GM12878 (cell line): ENCODE data around the gene INTS13. TPM values are rescaled to one million over a fixed set of nuclear protein-coding genes. Genes with fewer than 3 reads are reported as not detected.

ENCODE experiments used
- ATAC-seq: fragments of 200-7000 bp; cut with Tn5 transposase; 3 replicates; pipeline ENCODE4 v1.9.1; 2020; ENCODE audit warnings: mild to moderate bottlenecking, moderate library complexity
- BruUV-seq: library from RNA; stranded (reverse); fragments of 400-500 nt; replicated peaks from 2 replicates; lab custom pipeline; 2021; lab: Mats Ljungman, UMichigan
- CTCF ChIA-PET: fragments of 300-600 bp; sonication (Branson Sonifier 250); formaldehyde crosslinking; extraction: SDS; loops from one replicate; lab custom pipeline; 2021; ENCODE audit warnings: inconsistent platforms; lab: Yijun Ruan, JAX
- POLR2A ChIA-PET: fragments of 350-600 bp; formaldehyde crosslinking; extraction: SDS; loops from one replicate; lab custom pipeline; 2021; ENCODE audit warnings: inconsistent platforms; lab: Charles Lee
- RAD21 ChIA-PET: fragments of 300-600 bp; sonication (Branson Sonifier 250); formaldehyde crosslinking; loops from one replicate; lab custom pipeline; 2023; ENCODE audit warnings: antibody characterized with exemption; ENCODE audit not compliant: unreplicated experiment; lab: Charles Lee
- SMC1A ChIA-PET: fragments of 300-600 bp; sonication (Branson Sonifier 250); formaldehyde crosslinking; loops from one replicate; lab custom pipeline; 2023; ENCODE audit not compliant: unreplicated experiment, uncharacterized antibody; lab: Charles Lee
- DNase-seq: peaks from one replicate; pipeline ENCODE4 v3.0.0-alpha.2; 2011; ENCODE audit warnings: low read depth, low spot score
- FAIRE-seq: peaks from 3 replicates; lab custom pipeline; 2011; peaks lifted over from hg19 to GRCh38; lab: Jason Lieb, UNC
- H2AFZ ChIP-seq: 2 replicates; pipeline ENCODE4 v1.6.0; 2011; ENCODE audit warnings: low read depth, low read length, control low read depth; ENCODE audit not compliant: control insufficient read depth
- H3K27ac ChIP-seq: 2 replicates; pipeline ENCODE4 v1.5.1; 2011; ENCODE audit warnings: control low read depth; ENCODE audit not compliant: control insufficient read depth, insufficient read depth
- H3K27me3 ChIP-seq, 2 experiments: replicated peaks in 1 of 2; 2 replicates each; pipeline versions ENCODE4 v1.6.0 to v1.6.1; 2011; ENCODE audit warnings: low read length in 1 of 2; ENCODE audit not compliant: control insufficient read depth in 2 of 2, insufficient read depth in 2 of 2
- H3K36me3 ChIP-seq, 2 experiments: 2 replicates each; pipeline ENCODE4 v1.5.1; 2011; ENCODE audit warnings: low read length in 1 of 2; ENCODE audit not compliant: control insufficient read depth in 2 of 2, insufficient read depth in 2 of 2
- H3K4me1 ChIP-seq: 2 replicates; pipeline ENCODE4 v1.6.1; 2011; ENCODE audit warnings: mild to moderate bottlenecking, low read length, moderate library complexity, mixed read lengths; ENCODE audit not compliant: control insufficient read depth, insufficient read depth
- H3K4me2 ChIP-seq: 2 replicates; pipeline ENCODE4 v1.6.0; 2011; ENCODE audit warnings: control low read depth; ENCODE audit not compliant: control insufficient read depth, insufficient read depth
- H3K4me3 ChIP-seq: fragments of 200-600 bp; sonication (generic); 2 replicates; pipeline ENCODE4 v1.5.1; 2016
- H3K79me2 ChIP-seq: 2 replicates; pipeline ENCODE4 v1.6.0; 2011; ENCODE audit warnings: low read length; ENCODE audit not compliant: control insufficient read depth, insufficient read depth
- H3K9ac ChIP-seq: 2 replicates; pipeline ENCODE4 v1.8.0; 2011; ENCODE audit warnings: low read length, control low read depth, mixed read lengths; ENCODE audit not compliant: control insufficient read depth, insufficient read depth
- H3K9me3 ChIP-seq: replicated peaks from 3 replicates; pipeline ENCODE4 v1.5.1; 2011; ENCODE audit warnings: mild to moderate bottlenecking, low read length; ENCODE audit not compliant: control insufficient read depth, insufficient read depth
- H4K20me1 ChIP-seq: 2 replicates; pipeline ENCODE4 v1.6.0; 2011; ENCODE audit not compliant: control insufficient read depth, insufficient read depth
- CBX5 ChIP-seq: sonication (generic); IDR thresholded peaks from 2 replicates; pipeline ENCODE4 v1.6.1; 2016; ENCODE audit warnings: low read depth, moderate library complexity, mild to moderate bottlenecking, inconsistent platforms
- E4F1 ChIP-seq: fragments of 450-650 bp; IDR thresholded peaks from 2 replicates; pipeline ENCODE4 v1.6.1; 2018; ENCODE audit warnings: borderline replicate concordance, mild to moderate bottlenecking; ENCODE audit not compliant: partially characterized antibody
- MTA2 ChIP-seq: fragments of 450-650 bp; IDR thresholded peaks from 2 replicates; pipeline ENCODE4 v1.6.1; 2016; ENCODE audit warnings: low read depth, mild to moderate bottlenecking, moderate library complexity
- NBN ChIP-seq: fragments of 450-650 bp; IDR thresholded peaks from 2 replicates; pipeline ENCODE4 v1.6.1; 2016
- PAX5 ChIP-seq: IDR thresholded peaks from 2 replicates; pipeline ENCODE4 v1.6.1; 2011; ENCODE audit warnings: low read depth, low read length, borderline replicate concordance
- USF2 ChIP-seq: IDR thresholded peaks from 2 replicates; pipeline ENCODE4 v1.6.1; 2011; ENCODE audit warnings: low read depth, low read length, improper control_type of control experiment, borderline replicate concordance
- WGBS: methylation state at CpG from one replicate; pipeline ENCODE4 v1.1.6; 2016; ENCODE audit warnings: low lambda C conversion rate; ENCODE audit not compliant: insufficient replicate concordance, insufficient coverage; ENCODE audit errors: missing lambda C conversion rate; 5-methylcytosine and 5-hydroxymethylcytosine counted together
- in situ Hi-C: fragments of 300-500 bp; cut with MboI; formaldehyde crosslinking; loops from 9 replicates; pipeline ENCODE4 v1.14.3; 2018; ENCODE audit warnings: mixed read lengths
- intact Hi-C: fragments of 100-400 bp; cut with micrococcal nuclease; formaldehyde crosslinking; loops from one replicate; pipeline ENCODE4 v1.14.2; 2022; ENCODE audit not compliant: unreplicated experiment
- polyA plus RNA-seq, 11 experiments: library from polyadenylated mRNA; depleted of rRNA in 4 of 11; unstranded in 6 of 11; stranded (reverse) in 5 of 11; fragments of >200 nt; fragmentation: Nextera tagmentation in 4 of 11; fragmentation: Illumina TruSeq in 1 of 11; extraction: Ambion mirVana in 4 of 11; extraction: Trizol in 1 of 11; gene quantifications; 1 replicate in 1 of 11; 2 replicates in 10 of 11; pipeline versions ENCODE4 v1.2.1 to v1.2.3, GENCODE V29; 2011 to 2016; ENCODE audit warnings: inconsistent platforms in 2 of 11, missing spikeins in 2 of 11, low read depth in 1 of 11
- total RNA-seq, 4 experiments: library from RNA; depleted of rRNA in 3 of 4; stranded (reverse); fragments of >200 nt in 3 of 4; fragmentation: Illumina TruSeq in 1 of 4; extraction: Trizol in 1 of 4; gene quantifications; 2 replicates each; pipeline versions ENCODE4 v1.2.1 to v1.2.3, GENCODE V29; 2013 to 2021
- TF ChIP-seq, protein P1 (sequence below): fragments of 450-650 bp; IDR thresholded peaks from 2 replicates; pipeline ENCODE4 v1.6.1; 2017; ENCODE audit warnings: mild to moderate bottlenecking
- TF ChIP-seq, protein P2 (sequence below): fragments of 450-650 bp; IDR thresholded peaks from 2 replicates; pipeline ENCODE4 v1.6.1; 2017; ENCODE audit warnings: mild to moderate bottlenecking, moderate library complexity
- TF ChIP-seq, protein P3 (sequence below): fragments of 150-350 bp; IDR thresholded peaks from 2 replicates; pipeline ENCODE4 v1.6.1; 2014; ENCODE audit warnings: mild to moderate bottlenecking, low read depth, low read length

INTS13 gene
- total and polyA plus RNA-seq, 10 of the 15 experiments (the other 5 are each of a cell fraction or from before 2014, with no cell fraction given): 33.4 to 72.0 (median 59.9) TPM

DNA sequence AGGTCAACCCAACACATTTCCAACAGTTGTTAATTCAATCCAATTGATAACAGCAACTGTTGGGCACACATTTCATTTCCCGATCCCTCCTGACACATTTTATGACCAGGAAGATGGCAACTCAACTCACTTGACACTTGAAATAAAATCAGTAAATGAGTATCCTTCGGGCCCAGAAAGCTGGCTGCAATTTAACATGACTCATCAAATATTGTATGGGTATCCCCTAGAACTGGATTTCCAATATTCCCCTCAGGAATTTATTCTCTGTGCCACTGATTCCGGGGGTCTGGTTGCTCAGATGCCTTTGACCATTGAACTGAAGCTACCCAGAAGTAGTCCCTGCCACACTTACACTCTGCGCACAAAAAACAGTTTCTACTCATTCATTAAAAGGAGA lies 42.1 kb downstream of the INTS13 start (continued):
- TF ChIP-seq E4F1: no peak
- TF ChIP-seq PAX5: no peak
- TF ChIP-seq MTA2: no peak

GRCh38 chr12:26891704-26892103 lies 46.1 kb downstream of the INTS13 start:
- Histone ChIP-seq H3K9me3 (no peaks in the 10 kb centered on the region), H3K4me2 (no peak overlapping the region), H3K27me3 (no peaks in the 10 kb centered on the region), H3K4me3 (no peak overlapping the region), H3K36me3 (no peaks in the 10 kb centered on the region), H3K4me1 (no peaks in the 10 kb centered on the region), H3K79me2 (no peaks in the 10 kb centered on the region), H3K27ac (no peak overlapping the region), H2AFZ (no peak overlapping the region), H3K9ac (no peak overlapping the region), H4K20me1 (no peaks in the 10 kb centered on the region)
- intact Hi-C loops: no loop called here
- WGBS: 100% methylated on average over 1 of the region's 1 CpG
- BruUV-seq: no TSS peak
- CTCF ChIA-PET: interaction anchor here (0.8 to 9.8 kb wide), 6 partner anchors 13 to 163 kb away, joined by 3 to 158 read pairs (median 8); no protein-coding TSS in a partner anchor
- POLR2A ChIA-PET: interaction anchor here (0.6 kb wide), 1 partner anchor 508 kb away, joined by 3 read pairs; no protein-coding TSS in a partner anchor
- SMC1A ChIA-PET: interaction anchor here (0.6 to 2.5 kb wide), 8 partner anchors 35 to 699 kb away, joined by 3 to 8 read pairs (median 4); no protein-coding TSS in a partner anchor
- ATAC-seq (no peak), DNase-seq (no peak), FAIRE-seq (no peak)
- RAD21 ChIA-PET: interaction anchor here (0.8 to 1.6 kb wide), 4 partner anchors 12 to 124 kb away, joined by 4 read pairs; no protein-coding TSS in a partner anchor
- in situ Hi-C loops: no loop called here
- no peak for TF ChIP-seq CBX5
- TF ChIP-seq, protein P1, sequence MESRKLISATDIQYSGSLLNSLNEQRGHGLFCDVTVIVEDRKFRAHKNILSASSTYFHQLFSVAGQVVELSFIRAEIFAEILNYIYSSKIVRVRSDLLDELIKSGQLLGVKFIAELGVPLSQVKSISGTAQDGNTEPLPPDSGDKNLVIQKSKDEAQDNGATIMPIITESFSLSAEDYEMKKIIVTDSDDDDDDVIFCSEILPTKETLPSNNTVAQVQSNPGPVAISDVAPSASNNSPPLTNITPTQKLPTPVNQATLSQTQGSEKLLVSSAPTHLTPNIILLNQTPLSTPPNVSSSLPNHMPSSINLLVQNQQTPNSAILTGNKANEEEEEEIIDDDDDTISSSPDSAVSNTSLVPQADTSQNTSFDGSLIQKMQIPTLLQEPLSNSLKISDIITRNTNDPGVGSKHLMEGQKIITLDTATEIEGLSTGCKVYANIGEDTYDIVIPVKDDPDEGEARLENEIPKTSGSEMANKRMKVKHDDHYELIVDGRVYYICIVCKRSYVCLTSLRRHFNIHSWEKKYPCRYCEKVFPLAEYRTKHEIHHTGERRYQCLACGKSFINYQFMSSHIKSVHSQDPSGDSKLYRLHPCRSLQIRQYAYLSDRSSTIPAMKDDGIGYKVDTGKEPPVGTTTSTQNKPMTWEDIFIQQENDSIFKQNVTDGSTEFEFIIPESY: no peak
- TF ChIP-seq USF2: no peak
- TF ChIP-seq, protein P2, sequence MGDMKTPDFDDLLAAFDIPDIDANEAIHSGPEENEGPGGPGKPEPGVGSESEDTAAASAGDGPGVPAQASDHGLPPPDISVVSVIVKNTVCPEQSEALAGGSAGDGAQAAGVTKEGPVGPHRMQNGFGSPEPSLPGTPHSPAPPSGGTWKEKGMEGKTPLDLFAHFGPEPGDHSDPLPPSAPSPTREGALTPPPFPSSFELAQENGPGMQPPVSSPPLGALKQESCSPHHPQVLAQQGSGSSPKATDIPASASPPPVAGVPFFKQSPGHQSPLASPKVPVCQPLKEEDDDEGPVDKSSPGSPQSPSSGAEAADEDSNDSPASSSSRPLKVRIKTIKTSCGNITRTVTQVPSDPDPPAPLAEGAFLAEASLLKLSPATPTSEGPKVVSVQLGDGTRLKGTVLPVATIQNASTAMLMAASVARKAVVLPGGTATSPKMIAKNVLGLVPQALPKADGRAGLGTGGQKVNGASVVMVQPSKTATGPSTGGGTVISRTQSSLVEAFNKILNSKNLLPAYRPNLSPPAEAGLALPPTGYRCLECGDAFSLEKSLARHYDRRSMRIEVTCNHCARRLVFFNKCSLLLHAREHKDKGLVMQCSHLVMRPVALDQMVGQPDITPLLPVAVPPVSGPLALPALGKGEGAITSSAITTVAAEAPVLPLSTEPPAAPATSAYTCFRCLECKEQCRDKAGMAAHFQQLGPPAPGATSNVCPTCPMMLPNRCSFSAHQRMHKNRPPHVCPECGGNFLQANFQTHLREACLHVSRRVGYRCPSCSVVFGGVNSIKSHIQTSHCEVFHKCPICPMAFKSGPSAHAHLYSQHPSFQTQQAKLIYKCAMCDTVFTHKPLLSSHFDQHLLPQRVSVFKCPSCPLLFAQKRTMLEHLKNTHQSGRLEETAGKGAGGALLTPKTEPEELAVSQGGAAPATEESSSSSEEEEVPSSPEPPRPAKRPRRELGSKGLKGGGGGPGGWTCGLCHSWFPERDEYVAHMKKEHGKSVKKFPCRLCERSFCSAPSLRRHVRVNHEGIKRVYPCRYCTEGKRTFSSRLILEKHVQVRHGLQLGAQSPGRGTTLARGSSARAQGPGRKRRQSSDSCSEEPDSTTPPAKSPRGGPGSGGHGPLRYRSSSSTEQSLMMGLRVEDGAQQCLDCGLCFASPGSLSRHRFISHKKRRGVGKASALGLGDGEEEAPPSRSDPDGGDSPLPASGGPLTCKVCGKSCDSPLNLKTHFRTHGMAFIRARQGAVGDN: no peak
- TF ChIP-seq, protein P3, sequence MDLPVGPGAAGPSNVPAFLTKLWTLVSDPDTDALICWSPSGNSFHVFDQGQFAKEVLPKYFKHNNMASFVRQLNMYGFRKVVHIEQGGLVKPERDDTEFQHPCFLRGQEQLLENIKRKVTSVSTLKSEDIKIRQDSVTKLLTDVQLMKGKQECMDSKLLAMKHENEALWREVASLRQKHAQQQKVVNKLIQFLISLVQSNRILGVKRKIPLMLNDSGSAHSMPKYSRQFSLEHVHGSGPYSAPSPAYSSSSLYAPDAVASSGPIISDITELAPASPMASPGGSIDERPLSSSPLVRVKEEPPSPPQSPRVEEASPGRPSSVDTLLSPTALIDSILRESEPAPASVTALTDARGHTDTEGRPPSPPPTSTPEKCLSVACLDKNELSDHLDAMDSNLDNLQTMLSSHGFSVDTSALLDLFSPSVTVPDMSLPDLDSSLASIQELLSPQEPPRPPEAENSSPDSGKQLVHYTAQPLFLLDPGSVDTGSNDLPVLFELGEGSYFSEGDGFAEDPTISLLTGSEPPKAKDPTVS: no peak
- no peak for TF ChIP-seq NBN
